ENCODE results near the gene WDR55.

DNA sequence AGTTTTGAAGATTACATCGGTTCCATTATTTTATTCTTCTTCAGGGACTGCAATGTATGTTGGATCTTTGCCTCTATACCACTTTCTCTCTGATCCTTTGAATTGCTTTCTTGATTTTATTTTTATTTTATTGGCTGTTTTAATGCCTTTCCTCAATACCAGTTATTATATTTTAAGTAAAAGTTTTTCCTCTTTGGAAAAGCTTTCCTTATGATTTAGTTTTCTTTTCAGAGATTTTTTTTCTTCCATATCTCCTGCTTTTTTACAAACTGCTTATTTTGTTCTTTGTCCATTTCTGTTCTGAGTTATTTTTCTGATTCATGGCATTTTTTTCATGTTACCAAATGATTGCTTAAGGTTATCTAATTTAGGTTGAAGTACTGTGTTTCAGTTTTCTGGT is 47.1 kb downstream of the WDR55 start:
- TF ChIP-seq, protein P1, sequence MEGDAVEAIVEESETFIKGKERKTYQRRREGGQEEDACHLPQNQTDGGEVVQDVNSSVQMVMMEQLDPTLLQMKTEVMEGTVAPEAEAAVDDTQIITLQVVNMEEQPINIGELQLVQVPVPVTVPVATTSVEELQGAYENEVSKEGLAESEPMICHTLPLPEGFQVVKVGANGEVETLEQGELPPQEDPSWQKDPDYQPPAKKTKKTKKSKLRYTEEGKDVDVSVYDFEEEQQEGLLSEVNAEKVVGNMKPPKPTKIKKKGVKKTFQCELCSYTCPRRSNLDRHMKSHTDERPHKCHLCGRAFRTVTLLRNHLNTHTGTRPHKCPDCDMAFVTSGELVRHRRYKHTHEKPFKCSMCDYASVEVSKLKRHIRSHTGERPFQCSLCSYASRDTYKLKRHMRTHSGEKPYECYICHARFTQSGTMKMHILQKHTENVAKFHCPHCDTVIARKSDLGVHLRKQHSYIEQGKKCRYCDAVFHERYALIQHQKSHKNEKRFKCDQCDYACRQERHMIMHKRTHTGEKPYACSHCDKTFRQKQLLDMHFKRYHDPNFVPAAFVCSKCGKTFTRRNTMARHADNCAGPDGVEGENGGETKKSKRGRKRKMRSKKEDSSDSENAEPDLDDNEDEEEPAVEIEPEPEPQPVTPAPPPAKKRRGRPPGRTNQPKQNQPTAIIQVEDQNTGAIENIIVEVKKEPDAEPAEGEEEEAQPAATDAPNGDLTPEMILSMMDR (IDR thresholded peaks at IDR 0.05; ENCODE audit: low read depth, low read length), result no peak
- TF ChIP-seq EZH2phosphoT487 (IDR thresholded peaks at IDR 0.05; ENCODE audit: low read depth), result no peak
